Measurements from ENCODE around the gene PER1.

PER1 gene

DNA sequence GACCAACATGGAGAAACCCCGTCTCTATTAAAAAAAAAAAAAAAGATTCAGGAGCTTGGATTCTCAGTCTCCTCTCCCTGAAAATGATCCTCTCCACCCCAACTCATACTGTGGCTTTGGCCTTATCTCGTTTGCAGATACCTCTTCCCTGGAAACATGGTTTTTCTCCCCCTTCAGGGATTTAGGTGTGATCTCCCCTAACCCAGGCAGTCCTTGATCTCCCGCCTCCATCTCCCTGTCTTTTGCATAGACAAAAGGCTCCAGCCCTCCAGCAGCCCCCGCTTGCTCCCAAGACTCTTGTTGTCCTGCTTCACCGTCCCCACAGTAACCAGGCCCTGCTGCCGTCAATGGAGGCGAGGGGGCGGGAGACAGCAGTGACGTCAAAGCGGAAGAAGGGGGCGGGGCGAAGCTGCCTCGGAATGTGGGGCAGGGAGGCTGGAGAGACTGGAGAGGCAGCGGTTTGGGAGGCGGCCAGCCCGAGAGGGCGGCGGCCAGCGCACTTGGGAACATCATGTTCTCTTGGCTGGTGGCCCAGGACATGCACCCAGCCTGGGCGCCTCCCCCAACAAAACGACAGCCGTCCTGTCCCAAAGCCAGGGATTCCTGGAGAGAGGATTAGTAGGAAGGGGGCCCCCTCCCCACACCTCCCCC lies 1.9 kb upstream of the PER1 start:
- TF ChIP-seq, protein P1, sequence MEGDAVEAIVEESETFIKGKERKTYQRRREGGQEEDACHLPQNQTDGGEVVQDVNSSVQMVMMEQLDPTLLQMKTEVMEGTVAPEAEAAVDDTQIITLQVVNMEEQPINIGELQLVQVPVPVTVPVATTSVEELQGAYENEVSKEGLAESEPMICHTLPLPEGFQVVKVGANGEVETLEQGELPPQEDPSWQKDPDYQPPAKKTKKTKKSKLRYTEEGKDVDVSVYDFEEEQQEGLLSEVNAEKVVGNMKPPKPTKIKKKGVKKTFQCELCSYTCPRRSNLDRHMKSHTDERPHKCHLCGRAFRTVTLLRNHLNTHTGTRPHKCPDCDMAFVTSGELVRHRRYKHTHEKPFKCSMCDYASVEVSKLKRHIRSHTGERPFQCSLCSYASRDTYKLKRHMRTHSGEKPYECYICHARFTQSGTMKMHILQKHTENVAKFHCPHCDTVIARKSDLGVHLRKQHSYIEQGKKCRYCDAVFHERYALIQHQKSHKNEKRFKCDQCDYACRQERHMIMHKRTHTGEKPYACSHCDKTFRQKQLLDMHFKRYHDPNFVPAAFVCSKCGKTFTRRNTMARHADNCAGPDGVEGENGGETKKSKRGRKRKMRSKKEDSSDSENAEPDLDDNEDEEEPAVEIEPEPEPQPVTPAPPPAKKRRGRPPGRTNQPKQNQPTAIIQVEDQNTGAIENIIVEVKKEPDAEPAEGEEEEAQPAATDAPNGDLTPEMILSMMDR (IDR thresholded peaks at IDR 0.05) = no peak

DNA sequence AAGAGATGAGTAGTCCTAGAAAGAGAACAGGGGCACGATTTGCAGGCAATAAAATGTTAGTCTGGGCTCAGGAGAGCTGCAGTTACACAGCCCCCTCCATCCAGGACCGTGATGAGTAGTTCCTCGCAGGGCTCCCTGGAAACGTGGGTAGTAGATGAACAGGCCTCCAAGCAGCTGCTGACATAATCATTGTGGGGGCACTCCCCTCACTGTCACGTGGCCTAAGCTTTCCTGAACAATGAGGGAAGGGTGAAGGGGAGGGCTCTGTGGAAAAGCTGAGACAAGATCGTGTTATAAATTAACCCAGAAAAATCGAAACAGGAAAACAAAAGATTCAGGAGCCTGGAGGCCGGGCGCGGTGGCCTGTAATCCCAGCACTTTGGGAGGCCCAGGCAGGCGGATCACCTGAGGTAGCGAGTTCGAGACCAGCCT lies 1.3 kb upstream of the PER1 start:
- TF ChIP-seq, protein P1 (IDR thresholded peaks at IDR 0.05) = no peak

DNA sequence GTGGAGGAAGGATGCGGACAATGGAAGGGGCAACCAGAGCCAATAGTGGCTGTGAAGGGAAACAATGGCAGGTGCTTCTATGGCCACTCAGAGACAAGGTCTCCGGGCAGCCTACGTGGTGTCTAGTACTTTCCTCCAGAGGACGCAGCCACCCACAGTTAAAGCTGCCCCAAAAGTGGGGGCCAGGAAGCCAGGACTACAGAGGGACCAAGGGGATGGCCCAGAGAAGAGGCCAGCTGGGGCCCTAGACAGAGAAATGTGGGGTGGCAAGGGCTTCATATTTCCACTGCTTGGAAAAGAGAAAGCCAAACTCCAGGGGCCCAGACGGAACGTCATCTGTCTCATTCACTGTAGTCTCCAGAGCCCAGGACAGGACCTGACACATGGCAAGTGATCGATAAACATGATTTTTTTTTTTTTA lies 837 bp upstream of the PER1 start:
- TF ChIP-seq, protein P1 (IDR thresholded peaks at IDR 0.05) = no peak

GRCh38 chr17:8151641-8152111 lies 528 bp downstream of the PER1 start:
- TF ChIP-seq, protein P1 (IDR thresholded peaks at IDR 0.05) = no peak

DNA sequence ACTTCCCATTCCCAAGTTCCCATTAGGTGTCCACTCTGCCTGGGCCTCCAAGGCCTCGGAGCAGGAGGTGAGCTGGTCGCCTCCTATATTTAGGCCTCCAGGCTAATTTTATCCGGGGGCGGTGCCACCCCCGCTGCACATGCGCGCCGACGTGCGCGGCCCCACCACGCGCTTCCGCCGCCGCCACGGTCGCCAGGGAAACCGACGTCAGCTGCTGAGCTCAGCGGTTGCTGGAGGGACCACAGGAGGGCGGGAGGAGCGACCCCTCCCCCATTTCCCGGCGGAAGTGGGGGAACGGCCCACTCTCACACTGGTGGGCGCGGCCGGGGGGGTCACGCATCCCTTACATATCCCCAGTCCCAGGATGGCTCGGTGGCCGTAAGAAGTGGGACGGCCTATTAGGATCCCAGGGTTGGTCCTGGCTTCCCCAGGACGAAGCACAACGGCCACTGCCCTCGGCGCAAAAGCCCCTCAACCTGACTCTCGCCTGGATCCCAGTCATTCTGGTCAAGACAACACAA lies 1.0 kb downstream of the PER1 start:
- TF ChIP-seq, protein P1 (IDR thresholded peaks at IDR 0.05) = no peak

- TF ChIP-seq, protein P1 (IDR thresholded peaks at IDR 0.05) = no peak
These were observed 1.7 kb downstream of the PER1 start for GRCh38 chr17:8150194-8151119.

DNA sequence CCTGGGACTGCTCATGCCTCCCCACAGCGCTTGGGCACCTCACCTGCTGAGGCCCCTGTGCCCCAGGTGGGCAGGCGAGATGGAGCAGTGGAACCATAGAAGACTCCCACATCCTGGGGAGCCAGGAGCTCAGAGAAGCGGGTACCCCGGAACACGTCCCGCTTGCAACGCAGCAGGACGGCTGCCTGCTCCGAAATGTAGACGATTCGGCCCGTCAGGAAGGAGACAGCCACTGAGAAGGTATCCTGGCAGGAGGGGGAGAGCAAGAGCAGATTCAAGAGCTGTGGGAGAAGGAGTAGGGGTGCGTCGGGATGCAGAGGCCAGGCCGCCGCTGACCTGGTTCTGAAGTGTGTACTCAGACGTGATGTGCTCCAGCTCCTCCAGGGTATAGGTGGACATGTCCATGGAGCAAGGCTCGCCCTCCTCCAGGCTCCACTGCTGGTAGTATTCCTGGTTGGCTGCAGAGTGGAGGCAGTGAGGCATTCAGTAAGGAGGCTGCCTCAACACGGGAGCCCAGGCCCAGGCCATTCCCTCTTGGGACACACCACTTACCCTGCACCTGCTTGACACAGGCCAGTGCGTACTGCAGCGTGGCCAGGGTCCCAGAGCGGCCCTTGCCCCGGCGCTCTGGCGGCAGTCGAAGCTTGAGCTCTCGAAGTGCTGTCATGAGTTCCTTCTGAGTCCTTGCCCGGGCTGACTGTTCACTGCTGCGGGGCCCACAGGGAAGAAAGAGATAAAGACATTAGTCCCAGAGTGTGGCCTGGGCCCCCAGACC lies 2.6 kb downstream of the PER1 start:
- TF ChIP-seq, protein P1 (IDR thresholded peaks at IDR 0.05) = no peak
